Hepatic stellate cell (primary cell): ENCODE measurements around the gene VIPR2.
A peak's percentile ranks its signal among the peaks of the same experiment; 100 is the strongest.
"Not testable (repeated sequence)": the region's sequence is repeated elsewhere in the genome, so short reads cannot be mapped to it uniquely, and the experiment has no call there.

Source experiments
- DNase-seq: peaks from one replicate; pipeline ENCODE4 v3.0.0; 2011; ENCODE audit warnings: low spot score

The VIPR2 gene

DNA sequence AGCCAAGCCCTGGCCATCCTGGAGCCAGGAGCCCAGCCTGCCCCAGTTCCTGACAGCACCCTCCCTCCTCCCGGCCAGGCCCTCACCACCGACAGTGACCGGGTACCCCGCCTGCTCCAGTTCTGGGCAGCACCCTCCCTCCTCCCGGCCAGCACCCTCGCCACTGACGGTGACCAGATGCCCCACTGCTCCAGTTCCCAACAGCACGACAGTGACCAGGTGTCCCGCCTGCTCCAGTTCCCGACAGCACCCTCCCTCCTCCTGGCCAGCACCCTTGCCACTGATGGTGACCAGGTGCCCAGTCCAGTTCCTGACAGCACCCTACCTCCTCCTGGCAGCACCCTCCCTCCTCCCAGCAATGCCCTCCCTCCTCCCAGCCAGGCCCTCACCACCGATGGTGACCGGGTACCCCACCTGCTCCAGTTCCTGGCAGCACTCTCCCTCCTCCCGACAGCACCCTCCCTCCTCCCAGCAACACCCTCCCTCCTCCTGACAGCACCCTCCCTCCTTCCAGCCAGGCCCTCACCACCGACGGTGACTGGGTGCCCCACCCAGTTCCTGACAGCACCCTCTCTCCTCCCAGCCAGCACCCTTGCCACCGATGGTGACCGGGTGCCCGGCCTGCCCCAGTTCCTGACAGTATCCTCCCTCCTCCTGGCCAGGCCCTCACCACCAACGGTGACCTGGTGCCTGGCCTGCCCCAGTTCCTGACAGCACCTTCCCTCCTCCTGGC is 40.3 kb downstream of the VIPR2 start:
- DNase-seq: no peak

DNA sequence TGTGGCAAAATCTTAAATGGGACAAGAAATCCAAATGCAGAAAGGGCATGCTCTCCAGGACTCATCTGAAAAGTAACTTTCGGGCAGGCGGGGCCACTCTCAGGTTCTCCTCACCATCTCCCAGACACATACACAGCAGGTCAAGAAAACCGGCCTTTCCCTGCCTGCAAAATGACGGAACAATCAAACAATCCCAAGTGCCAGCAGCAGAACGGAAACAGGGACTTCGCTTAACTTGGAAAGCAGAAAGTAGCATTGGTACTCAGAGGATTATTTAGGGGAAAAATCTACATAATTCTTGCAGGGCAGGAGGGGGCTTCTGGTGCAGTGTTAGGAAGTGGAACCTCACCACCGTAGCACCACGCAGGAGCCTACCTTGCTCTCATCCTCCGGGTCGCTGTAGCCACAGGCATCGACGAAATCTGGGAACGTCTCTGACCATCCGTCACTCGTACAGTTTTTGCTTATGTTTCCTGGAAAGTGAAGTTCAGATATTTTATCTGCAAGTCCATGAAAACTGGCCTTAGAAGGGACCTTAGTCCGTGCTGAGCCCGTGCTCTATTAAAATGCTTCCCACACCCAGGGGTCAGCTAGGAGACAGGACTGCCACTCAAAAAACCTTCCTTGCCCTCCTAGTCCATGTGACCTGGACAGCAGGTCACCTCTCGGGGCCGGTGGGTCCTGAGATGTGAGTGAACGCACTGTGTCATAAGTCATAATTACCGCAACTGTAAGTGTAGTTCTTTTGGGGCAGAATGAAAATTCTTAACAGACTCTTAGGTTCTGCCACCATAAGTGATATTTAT is 41.1 kb downstream of the VIPR2 start:
- no peak for DNase-seq

DNA sequence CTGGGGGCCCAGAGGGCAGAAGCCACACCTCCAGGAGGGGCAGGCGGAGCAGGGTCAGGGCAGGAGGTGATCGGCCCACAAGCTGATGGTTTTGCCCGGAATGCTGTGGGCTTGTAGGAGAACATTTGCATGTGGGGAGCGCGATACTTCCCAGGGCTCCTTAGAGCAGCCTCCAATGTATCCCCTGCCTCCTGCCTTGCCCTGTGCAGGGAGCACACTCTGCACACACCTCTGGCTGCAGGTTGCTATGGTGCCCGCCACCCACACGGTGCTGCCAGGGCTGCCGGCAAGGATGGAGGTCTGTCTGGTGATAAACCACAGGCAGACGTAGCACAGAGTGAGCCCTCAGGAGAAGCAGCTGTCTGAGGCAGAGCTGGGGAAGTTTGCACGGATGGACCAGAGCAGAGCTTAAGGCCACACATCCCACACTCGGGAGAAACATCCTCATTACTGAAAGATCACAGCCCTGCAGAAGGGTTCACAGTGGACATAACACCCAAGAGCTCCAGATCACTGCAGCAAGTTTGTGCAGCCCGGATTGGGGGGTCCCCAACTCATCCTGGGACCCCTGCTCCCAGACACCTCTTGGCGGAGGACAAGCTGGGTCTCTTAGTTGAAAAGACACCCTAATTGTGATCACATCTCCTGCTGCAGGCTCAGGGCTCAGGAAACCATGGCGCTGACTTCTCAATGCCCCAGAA is 41.8 kb downstream of the VIPR2 start:
- DNase-seq: no peak

DNA sequence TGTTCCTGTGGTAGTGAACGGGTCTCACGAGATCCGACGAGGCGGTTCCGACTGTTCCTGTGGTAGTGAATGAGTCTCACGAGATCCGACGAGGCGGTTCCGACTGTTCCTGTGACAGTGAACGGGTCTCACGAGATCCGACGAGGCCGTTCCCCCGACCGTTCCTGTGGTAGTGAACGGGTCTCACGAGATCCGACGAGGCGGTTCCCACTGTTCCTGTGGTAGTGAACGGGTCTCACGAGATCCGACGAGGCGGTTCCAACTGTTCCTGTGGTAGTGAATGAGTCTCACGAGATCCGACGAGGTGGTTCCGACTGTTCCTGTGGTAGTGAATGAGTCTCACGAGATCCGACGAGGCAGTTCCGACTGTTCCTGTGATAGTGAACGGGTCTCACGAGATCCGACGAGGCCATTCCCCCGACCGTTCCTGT is 43.0 kb downstream of the VIPR2 start:
- DNase-seq: not testable (repeated sequence)

DNA sequence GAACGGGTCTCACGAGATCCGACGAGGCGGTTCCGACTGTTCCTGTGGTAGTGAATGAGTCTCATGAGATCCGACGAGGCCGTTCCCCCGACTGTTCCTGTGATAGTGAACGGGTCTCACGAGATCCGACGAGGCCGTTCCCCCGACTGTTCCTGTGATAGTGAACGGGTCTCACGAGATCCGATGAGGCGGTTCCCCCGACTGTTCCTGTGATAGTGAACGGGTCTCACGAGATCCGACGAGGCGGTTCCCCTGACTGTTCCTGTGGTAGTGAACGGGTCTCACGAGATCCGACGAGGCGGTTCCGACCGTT is 43.6 kb downstream of the VIPR2 start:
- not testable (repeated sequence) for DNase-seq

DNA sequence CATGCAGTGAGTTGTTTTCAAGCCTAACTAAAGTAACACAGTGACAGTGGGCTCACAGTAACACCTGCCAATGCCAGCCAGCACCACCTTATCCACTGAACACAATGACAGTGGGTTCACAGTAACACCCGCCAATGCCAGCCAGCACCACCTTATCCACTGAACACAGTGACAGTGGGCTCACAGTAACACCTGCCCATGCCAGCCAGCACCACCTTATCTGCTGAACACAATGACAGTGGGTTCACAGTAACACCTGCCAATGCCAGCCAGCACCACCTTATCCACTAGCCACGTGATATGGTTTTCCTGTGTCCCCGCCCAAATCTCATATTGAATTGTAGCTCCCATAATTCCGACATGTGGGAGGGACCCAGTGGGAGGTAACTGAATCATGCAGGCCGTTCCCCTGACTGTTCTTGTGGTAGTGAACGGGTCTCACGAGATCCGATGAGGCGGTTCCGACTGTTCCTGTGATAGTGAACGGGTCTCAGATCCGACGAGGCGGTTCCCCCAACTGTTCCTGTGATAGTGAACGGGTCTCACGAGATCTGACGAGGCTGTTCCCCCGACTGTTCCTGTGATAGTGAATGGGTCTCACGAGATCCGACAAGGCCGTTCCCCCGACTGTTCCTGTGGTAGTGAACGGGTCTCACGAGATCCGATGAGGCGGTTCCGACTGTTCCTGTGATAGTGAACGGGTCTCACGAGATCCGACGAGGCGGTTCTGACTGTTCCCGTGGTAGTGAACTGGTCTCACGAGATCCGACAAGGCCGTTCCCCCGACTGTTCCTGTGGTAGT is 44.2 kb downstream of the VIPR2 start:
- not testable (repeated sequence) for DNase-seq

DNA sequence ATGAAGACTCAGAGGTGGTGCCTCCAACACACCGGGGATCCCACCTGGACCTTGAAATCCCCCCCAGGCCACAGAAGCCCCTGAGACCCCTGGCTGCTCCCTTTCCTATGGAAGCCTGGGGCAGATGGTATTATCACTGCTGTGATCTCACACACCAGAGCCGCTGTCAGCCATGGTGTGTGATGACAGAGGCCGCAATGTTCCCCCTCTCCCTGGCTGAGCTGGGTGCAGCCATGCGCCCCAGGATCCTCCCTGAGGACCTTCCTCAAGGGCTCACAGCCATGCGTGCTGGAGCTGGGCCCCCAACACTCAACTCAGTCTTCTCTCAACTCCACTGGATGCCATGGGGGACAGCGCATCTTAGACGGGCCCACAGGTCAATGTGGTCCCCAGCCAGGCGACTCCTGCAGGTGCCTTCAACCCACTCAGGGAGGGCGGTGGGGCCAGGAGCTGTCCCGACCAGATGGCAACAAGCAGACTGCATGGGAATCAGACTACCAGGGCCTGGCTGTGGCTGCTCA is 44.9 kb downstream of the VIPR2 start:
- DNase-seq: no peak

DNA sequence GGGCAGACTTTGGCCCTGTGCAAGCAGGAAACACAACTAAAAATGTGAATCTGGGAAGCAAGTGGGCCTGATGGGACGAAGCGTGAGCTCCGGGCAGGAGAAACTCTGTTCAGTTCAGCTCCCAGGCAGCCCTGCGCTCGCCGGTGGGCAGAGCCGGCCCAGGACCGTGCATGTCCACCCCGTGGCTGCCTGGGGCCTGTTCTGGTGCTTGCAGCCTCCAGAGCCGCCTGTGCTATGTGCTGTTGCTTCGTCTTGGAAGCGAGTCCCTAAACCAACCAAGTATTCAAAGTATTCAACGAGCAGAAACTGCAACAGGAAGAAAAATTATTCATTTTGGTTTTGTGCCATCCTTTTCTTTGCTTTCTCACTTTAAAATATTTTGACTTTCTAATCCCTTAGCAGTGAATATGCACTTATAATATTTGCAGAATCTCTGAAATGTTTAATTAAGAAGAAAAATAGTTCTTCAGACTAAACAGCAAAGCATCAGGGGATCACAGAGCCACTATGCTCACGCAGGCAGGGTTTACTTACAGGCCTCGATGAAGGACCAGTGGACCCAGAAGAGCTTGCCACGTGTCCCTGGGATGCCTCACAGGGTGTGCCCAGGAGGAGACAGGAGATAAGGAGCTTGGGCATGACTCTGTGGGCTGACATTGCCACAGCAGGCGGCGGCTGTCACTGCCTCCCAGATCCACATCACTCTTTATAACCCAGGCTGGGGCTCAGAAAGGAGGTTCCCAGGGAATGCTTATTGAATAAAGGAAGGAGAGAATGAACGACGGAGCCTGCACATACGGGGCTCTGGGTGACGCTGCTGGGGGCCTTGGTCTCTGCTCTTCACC is 45.6 kb downstream of the VIPR2 start:
- peak; percentile 39 for DNase-seq

DNA sequence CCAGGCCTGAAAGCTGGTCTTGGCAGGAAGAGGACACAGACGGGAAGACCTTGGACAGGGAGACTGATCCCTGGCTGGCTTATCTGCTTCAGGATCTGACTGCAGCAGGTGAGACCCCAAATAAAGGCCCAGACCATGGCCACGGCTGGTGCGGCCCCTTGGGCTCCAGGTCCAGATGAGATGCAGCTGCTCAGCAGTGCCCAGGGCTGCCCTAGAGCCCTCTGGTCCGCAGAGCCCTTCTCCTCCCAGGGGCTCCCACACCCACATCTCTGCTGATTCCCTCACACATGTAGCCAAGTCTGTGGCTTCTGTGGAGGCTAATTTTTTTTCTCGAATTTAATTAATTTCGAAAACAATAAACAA is 46.3 kb downstream of the VIPR2 start:
- no peak for DNase-seq

DNA sequence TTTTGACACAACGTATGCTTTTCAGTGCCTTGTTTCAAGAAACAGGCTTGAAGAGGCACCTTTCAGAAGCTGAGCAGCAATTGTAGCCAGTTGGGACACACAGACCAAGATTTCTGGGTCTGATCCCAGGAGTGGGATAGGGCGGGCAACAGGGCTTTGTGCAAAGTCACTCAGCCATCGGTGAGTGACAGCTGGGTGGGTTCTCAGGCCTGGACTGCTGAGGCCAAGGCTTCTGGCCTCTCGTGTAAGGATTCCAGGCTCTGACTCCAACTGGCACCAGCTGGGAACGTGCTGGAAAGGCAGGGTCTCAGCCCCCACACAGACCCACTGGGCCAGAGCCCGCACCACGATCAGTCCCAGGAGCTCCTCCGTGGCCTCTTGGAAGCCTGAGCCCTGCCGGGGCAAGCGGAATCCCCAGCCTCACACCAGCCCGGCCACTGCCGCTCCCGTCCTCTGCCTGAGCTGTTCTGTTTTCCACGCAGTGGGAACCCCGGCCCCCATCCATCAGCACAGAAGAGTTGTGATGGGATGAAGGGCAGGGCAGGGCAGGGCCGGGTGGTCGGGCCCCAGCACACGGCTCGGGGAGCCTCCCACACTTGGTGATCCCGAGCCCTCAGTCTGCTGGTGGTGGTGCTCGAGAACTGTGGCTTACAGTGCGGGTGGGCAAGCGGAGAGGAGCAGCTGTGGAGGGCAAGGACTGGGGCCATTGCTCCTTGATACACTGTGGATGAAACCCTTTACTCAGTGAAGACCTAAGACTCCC is 46.8 kb downstream of the VIPR2 start:
- no peak for DNase-seq

DNA sequence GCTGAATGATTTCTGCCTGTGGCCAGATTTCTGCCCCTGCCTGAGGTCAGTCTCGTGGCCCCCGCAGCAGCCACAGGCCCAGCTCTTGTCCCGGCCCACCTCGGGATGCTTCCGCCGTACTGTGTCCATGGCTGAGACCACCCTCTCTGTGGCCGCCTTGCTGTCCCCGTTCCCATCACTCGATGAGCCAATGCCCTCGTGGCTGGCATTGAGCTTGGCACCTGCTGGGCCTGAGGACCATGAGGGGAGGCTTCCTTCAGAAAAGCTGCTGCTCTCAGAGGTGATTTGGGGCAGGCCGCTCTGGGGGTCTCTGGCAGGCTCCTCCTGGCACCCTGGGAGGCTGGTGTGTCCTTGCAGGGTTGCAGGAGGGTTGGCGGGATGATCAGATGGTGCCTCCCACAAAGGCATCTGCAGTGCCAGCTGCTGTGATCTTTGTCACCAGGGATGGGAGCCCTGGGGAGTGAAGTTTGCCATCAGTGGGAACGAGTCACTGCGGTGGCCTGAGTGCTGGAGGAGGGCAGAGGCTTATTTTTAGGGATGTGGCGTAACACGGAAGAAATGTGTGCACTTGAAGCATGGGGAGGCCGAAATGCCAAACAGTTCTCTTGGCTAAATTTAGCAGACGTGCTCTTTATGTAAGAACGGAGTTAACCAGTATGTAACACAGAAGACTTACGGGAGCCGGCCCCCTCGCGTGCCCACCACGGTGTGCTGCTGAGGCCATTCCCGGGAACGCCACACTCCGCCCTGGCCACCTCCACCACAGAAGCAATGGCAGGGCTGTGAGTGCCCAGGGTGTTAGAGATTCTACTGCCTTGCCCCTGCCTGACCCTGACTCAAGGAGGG is 47.7 kb downstream of the VIPR2 start:
- DNase-seq: peak; percentile 31

DNA sequence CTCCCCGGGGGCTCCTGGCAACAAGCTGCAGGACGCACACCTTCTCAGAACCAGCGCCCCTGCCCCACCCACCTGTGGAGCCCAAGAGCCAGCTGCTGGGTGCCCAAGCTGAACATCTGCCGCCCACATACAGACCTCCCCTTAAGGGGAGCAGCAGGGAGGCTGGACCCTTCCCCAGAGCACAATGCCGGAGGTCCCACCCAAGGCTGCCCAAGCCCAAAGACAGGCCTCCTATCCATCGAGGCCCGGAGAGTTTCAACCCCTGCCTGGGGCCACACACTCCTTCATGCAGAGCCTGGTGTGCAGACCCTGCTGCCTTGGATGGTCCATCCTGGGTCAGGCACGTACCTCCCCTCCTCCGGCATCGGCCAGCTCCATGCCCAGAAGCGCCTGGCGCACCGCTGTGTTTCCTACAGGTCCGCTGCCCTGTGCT is 48.7 kb downstream of the VIPR2 start:
- no peak for DNase-seq

DNA sequence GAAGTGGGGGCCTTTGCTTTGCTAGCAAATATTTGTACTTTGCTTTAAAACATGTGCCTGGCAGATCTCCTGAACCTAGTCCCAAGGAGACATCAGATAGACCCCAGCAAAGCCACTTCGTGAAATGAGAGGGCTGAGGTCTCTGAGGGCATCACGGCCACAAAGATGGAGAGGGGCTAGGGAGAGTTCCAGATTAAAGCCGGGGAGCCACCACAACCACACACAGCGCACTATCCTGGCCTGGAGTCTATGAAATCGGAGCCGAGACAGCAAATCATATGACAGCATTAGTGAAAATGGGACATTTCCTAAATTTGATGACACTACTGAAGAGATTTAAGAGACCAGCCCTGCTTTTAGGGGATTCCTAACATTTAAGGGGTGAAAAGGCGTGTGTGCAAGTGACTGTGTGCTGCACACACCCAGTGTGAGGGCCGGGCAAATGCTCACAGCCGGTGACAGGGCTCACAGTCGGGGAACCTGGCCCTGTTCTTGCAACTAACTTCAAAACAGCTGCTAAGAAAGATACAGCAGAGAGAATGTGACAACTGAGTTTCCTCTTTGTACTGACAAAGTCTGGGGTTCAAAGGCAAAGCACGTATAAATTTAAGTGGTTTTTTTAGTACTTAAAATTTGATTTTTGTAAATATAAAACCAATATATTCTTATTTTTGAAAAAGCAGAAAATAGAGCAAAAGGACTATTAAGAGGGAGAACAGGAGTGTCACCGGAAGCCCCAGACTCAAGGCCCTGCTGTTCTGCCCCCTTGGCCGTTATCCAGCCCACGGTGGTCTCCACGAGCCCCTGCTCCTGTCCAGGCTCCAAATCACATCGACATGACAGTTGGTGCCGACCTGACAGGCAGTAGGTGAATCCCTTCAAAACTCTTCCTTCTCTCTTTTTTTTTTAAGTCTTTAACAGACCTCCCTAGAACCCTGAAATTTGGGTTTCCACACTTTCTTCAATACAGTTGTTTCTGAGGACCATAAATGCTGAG is 49.5 kb downstream of the VIPR2 start:
- DNase-seq: no peak

DNA sequence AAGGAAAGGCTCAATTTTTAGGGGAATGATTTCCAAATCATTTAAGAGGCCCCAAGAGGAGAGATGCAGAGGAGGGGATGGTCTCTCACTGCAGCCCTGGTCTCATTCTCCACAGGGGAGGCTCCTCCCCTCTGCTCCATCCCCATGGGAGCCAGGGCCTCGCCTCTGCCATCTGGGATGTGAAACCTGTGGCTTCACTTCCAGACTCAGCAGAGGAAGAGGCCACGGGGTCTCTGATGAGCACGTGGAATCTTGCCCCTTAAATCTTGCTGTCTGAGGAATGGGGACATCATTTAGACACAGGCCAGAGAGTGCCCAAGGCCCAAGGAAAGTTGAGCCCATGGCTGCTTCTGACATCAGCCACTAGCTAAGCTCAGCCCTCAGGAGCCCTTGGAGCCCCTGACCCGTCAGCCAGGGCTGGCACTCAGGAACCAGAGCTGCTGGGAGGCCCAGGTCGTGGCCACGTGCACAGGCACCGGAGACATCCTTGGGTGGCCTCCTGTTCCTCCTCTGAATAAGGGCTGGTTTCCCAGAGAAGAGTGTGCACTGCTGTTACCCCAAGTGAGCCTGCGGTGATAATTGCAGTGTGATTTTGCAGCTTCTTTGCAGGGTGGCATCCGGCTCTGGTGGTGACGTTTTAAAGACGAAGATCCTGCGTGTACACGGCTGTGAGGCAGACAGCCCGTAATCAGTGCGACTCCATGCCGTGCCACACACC is 50.5 kb downstream of the VIPR2 start:
- no peak for DNase-seq

DNA sequence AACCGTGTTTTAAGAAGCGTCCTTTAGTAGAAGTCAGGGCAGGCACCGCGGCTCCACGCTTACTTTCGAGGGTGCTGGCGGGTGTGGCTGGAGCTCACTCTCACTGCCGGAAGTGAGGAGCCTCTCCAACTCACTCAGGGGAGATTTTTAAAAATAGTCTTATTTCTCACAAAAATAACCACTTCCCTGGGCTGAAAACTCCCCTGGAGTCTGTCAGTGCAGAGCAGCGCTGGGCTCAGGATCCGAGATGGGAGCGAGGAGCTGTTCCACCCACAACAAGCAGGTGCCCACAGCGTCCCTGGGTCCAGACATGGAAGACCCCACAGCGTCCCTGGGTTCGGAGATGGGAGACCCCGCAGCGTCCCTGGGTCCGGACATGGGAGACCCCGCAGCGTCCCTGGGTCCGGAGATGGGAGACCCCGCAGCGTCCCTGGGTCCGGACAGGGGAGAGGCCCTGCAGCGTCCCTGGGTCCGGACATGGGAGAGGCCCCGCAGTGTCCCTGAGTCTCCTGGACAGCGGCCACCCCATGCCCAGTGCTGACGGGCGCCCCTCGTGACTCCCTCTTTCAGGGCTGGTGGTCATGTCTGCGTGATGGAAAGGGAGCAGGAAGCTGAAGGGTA is 51.2 kb downstream of the VIPR2 start:
- DNase-seq: no peak

DNA sequence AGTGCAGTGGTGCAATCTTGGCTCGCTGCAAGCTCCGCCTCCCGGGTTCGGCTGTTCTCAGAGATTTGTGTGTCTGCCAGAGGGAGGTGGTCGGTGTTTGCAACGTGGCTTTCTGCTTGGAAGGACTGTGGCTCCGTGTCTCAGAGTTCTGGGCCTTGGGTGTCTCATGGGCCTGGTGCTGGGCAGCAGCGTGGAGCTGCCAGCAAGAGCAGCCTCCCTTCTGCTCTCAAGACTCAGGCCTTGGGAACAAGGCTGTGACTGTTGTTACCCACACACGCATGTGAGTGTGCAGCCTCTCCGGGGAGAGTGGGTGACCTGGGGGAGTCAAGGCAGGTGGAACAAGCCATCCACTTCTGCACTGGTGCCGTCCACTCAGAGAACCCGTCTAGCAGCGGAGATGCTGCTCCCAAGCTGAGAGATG is 52.0 kb downstream of the VIPR2 start:
- no peak for DNase-seq
